Keratinocyte (primary cell): Measurements from ENCODE around the gene UBASH3B.

Source experiments
- CTCF ChIP-seq, 3 experiments: IDR thresholded peaks in 1 of 3; conservative IDR thresholded peaks in 1 of 3; optimal IDR thresholded peaks in 1 of 3; 2 replicates in 2 of 3; 3 replicates in 1 of 3; pipeline versions ENCODE3 to v1.5.1; 2011; ENCODE audit warnings: low read length in 3 of 3, mild to moderate bottlenecking in 3 of 3, moderate library complexity in 2 of 3, control low read depth in 1 of 3, inconsistent platforms in 1 of 3; ENCODE audit not compliant: insufficient read depth in 2 of 3; ENCODE audit errors: extremely low read depth in 1 of 3
- EZH2 ChIP-seq: IDR thresholded peaks from one replicate; pipeline ENCODE4 v1.6.1; 2012; ENCODE audit warnings: inconsistent platforms, mild to moderate bottlenecking, low read length, moderate library complexity

GRCh38 chr11:122757201-122757600, 101.7 kb downstream of the UBASH3B start:
- TF ChIP-seq EZH2 (no peak), CTCF (optimal IDR thresholded peaks at IDR 0.05 in 1 of 3, IDR thresholded peaks at IDR 0.05 in 1 of 3, conservative IDR thresholded peaks at IDR 0.05 in 1 of 3; ENCODE audit: extremely low read depth in 1 of 3, insufficient read depth in 2 of 3, low read length in 3 of 3) (no peak)
